Bronchial epithelial cell (primary cell): ENCODE data around the gene GPR55. TPM values are rescaled to one million over a fixed set of nuclear protein-coding genes. Genes with fewer than 3 reads are reported as not detected.

ENCODE experiments used
- DNase-seq: peaks from one replicate; pipeline ENCODE4 v3.0.0-alpha.2; 2010; ENCODE audit warnings: low read depth
- FAIRE-seq: peaks from 2 replicates; lab custom pipeline; 2011; peaks lifted over from hg19 to GRCh38; lab: Jason Lieb, UNC
- H3K27me3 ChIP-seq: 2 replicates; pipeline ENCODE4 v1.5.1; 2011; ENCODE audit warnings: low read length; ENCODE audit not compliant: control insufficient read depth, insufficient read depth
- H3K36me3 ChIP-seq: 2 replicates; pipeline ENCODE4 v1.5.1; 2011; ENCODE audit warnings: low read length; ENCODE audit not compliant: control insufficient read depth, insufficient read depth
- H3K4me3 ChIP-seq: 2 replicates; pipeline ENCODE4 v1.5.1; 2011; ENCODE audit warnings: mild to moderate bottlenecking, low read depth, low read length, control low read depth
- CTCF ChIP-seq: IDR thresholded peaks from 2 replicates; pipeline ENCODE4 v1.5.1; 2011; ENCODE audit warnings: mild to moderate bottlenecking, moderate library complexity, low read length, control low read depth, inconsistent platforms; ENCODE audit not compliant: insufficient read depth, severe bottlenecking
- total RNA-seq: library from RNA; depleted of rRNA; stranded (reverse); fragments of >200 nt; gene quantifications from 2 replicates; pipeline ENCODE4 v1.2.1, GENCODE V29; 2014

GPR55 gene
- total RNA-seq, 1 donor from 2014 or later: not detected

DNA sequence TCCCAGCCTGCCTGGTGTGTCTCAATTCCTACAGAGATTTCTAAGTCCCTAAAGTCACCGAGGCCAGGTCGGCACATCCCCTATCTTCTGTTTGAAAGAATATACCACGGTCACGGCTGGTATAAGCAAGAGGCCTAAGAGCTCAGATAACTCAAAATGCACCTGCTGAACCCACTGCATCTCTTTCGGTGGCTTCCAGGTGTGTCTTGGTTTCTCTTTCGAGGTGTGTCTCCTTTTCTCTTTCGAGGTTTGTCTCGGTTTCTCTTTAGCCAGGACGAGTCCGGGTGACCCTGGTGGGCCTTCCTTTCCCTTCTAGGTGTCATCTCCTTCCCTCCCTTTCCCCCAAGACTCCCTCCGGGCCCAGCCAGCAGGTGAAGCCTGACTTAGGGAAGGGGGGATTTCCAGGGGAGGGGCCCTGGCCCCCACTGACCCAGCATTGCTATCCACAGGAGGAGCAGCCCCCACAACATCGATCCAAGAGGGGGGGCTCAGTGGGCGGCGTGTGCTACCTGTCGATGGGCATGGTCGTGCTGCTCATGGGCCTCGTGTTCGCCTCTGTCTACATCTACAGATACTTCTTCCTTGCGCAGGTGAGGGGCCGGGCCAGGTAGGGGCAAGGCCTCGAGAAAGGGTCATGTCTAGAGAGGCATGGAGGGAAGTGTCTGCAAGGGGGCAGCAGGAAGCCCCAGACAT, 51.9 kb downstream of the GPR55 start:
- Histone ChIP-seq H3K4me3 (no peak overlapping the region), H3K27me3 (peaks cover 1% of the 10 kb centered on the region), H3K36me3 (no peaks in the 10 kb centered on the region)
- FAIRE-seq (no peak), DNase-seq (no peak)
- TF ChIP-seq CTCF: no peak

DNA sequence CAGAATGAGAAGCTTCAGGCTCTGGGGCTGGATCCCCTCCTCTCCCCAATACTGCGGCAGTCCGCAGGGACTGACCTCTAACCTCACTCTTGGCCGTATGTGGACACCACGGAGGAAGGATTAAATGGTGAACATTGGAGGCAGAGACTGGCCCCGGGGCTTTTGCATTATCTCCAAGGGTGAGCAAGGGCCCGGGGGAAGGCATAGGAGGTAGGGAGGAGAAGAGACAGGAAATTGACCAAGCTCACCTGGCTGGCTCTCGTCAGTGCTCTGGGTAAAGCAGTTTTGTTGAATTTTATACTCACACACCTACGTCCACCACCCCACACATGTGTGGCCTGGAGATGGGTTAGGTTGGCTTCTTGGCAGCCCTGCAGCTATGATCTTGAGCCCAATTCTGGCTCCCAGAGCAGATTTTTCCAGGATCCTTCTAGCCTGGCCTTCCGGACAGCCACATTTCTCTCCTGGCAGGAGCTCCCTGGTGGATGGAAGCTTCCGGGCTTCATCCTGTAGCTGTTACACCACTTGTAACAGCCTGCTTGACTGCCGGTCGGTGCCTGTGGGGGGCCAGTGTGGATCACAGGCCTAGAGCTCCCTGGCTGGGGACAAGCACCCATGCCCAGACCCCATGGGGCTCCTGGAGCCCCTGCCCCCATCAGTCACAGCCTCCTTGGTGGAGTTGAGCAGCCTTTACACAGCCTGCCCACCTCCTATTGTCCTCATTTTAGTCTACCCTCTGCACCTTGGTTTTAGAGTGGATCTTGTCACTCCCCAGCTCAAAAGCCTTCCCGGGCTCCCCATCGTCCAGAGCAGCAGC, 52.7 kb downstream of the GPR55 start:
- no peak for DNase-seq
- Histone ChIP-seq H3K27me3 (peaks cover 1% of the 10 kb centered on the region), H3K36me3 (no peaks in the 10 kb centered on the region), H3K4me3 (no peak overlapping the region)
- no peak for FAIRE-seq
- TF ChIP-seq CTCF: no peak

DNA sequence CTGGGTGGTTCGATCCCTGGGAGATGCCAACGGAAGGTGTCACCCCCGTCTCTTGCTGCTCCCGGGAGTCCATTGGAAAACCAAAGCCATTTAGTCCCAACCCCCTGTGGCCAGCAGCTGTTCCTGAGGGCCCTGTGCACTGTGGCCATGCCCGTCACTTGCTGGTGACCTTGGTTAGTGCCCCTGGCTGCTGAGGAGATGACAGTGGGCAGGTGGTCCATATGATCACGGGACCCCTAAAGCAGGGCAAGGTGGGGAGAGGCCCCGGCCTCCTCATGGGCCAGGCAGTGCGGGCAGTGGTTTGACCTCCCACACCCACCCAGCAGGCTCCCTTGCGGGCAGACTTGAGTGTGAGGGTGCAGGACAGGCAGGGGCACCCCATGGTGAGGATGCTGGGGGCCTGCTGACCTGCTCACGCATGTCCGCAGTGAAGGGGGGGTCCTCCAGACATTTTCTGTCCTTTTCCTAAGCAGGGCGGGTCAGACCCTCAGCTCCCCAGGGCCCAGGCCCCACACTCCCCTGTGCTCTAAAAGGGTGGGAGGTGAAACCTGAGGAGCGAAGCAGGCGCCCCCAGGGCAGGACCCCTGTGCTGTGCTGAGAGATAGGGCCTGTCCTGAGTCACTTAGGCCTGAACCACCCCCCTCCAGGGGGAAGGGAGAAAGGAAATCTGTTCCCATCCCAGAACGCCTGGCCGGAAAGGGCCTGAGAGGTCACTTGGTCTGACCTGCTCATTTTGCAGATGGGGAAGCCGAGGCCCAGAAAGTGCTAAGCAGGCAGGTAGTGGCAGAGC, 53.5 kb downstream of the GPR55 start:
- peaks cover 1% of the 10 kb centered on the region for H3K27me3 ChIP-seq
- DNase-seq (no peak), FAIRE-seq (no peak)
- H3K36me3 ChIP-seq: no peaks in the 10 kb centered on the region
- no peak for TF ChIP-seq CTCF
- no peak overlapping the region for H3K4me3 ChIP-seq

GRCh38 chr2:230870544-230871360, 54.3 kb downstream of the GPR55 start:
- no peak for DNase-seq
- H3K27me3 ChIP-seq: peaks cover 4% of the 10 kb centered on the region
- no peak for FAIRE-seq
- no peak for TF ChIP-seq CTCF
- no peaks in the 10 kb centered on the region for H3K36me3 ChIP-seq
- H3K4me3 ChIP-seq: no peak overlapping the region

DNA sequence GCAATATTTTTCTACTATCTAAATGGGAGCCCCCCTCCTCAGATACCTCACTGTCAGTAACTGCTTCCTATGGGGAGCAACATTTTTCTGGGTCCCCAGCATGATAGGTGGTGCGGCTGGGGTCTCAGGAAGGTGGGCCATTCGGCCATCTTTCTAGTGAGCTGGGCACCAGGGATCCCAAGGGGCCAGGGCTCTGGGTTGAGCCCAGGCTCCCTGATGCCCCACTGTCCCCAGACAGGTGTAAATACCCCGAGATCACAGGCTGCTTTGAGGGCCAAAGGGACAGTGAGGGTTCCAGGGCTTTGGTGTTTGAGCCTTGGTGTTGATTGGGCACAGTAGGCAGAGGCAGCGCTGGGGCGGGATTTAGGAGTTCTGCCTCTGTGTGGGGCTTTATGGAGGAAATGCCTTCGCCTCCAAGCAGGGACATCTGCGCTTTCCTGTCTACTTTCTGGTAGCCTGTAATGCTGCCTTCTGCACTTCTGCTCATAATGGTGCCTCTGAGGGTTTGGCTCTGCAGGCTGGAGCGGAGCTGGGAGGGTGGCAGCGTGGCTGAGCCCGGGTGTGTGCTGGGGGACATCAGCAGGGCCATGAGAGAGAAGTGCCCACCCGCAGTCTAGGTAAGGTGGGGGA, 55.0 kb downstream of the GPR55 start:
- FAIRE-seq: no peak
- TF ChIP-seq CTCF: no peak
- peaks cover 4% of the 10 kb centered on the region for H3K27me3 ChIP-seq
- H3K4me3 ChIP-seq: no peak overlapping the region
- DNase-seq: no peak
- H3K36me3 ChIP-seq: no peaks in the 10 kb centered on the region
